Progenitor cell of endocrine pancreas (in vitro differentiated cells): ENCODE measurements around the gene NBEAL2. TPM values are rescaled to one million over a fixed set of nuclear protein-coding genes. Genes with fewer than 3 reads are reported as not detected.

ENCODE experiments used
- DNase-seq: peaks from one replicate; pipeline ENCODE4 v3.0.0; 2021; ENCODE audit warnings: low spot score; ENCODE audit not compliant: unreplicated experiment
- H3K27ac Mint-ChIP-seq: 2 replicates; pipeline ENCODE4 v1.8.0; 2021; ENCODE audit warnings: mild to moderate bottlenecking, moderate library complexity, mixed read lengths
- H3K27me3 Mint-ChIP-seq: 2 replicates; pipeline ENCODE4 v1.8.0; 2021; ENCODE audit warnings: mixed read lengths
- H3K36me3 Mint-ChIP-seq: 2 replicates; pipeline ENCODE4 v1.8.0; 2022; ENCODE audit warnings: mixed read lengths; ENCODE audit not compliant: insufficient read depth
- H3K4me1 Mint-ChIP-seq: 2 replicates; pipeline ENCODE4 v1.8.0; 2021; ENCODE audit warnings: low read depth, mixed read lengths
- H3K4me3 Mint-ChIP-seq: 2 replicates; pipeline ENCODE4 v1.8.0; 2021; ENCODE audit warnings: low read depth, mild to moderate bottlenecking, moderate library complexity, mixed read lengths
- H3K9me3 Mint-ChIP-seq: 2 replicates; pipeline ENCODE4 v1.8.0; 2021; ENCODE audit warnings: low read depth, mixed read lengths
- total RNA-seq: library from RNA; stranded (reverse); gene quantifications from 2 replicates; pipeline ENCODE4 v1.2.1, GENCODE V29; 2021
- TF ChIP-seq, protein P1 (sequence below): fragments of 200-600 bp; sonication (generic); IDR thresholded peaks from one replicate; pipeline ENCODE4 v1.5.0; 2021; ENCODE audit warnings: antibody characterized with exemption, mild to moderate bottlenecking; ENCODE audit not compliant: unreplicated experiment

Gene NBEAL2
- total RNA-seq, 1 donor from 2014 or later: 320 TPM

GRCh38 chr3:47047069-47047468, 67.6 kb downstream of the NBEAL2 start:
- H3K4me1 Mint-ChIP-seq: peaks cover 2% of the 10 kb centered on the region
- H3K9me3 Mint-ChIP-seq: no peaks in the 10 kb centered on the region
- DNase-seq: no peak
- TF ChIP-seq, protein P1, sequence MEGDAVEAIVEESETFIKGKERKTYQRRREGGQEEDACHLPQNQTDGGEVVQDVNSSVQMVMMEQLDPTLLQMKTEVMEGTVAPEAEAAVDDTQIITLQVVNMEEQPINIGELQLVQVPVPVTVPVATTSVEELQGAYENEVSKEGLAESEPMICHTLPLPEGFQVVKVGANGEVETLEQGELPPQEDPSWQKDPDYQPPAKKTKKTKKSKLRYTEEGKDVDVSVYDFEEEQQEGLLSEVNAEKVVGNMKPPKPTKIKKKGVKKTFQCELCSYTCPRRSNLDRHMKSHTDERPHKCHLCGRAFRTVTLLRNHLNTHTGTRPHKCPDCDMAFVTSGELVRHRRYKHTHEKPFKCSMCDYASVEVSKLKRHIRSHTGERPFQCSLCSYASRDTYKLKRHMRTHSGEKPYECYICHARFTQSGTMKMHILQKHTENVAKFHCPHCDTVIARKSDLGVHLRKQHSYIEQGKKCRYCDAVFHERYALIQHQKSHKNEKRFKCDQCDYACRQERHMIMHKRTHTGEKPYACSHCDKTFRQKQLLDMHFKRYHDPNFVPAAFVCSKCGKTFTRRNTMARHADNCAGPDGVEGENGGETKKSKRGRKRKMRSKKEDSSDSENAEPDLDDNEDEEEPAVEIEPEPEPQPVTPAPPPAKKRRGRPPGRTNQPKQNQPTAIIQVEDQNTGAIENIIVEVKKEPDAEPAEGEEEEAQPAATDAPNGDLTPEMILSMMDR: no peak
- H3K4me3 Mint-ChIP-seq: no peak overlapping the region
- peak overlapping the region; percentile 22 for H3K27ac Mint-ChIP-seq
- no peaks in the 10 kb centered on the region for H3K27me3 Mint-ChIP-seq
- H3K36me3 Mint-ChIP-seq: peaks cover 14% of the 10 kb centered on the region

GRCh38 chr3:47047673-47048072, 68.2 kb downstream of the NBEAL2 start:
- no peak overlapping the region for H3K4me3 Mint-ChIP-seq
- H3K27me3 Mint-ChIP-seq: no peaks in the 10 kb centered on the region
- TF ChIP-seq, protein P1: no peak
- peaks cover 4% of the 10 kb centered on the region for H3K4me1 Mint-ChIP-seq
- no peak for DNase-seq
- peak overlapping the region; percentile 22 for H3K27ac Mint-ChIP-seq
- peaks cover 10% of the 10 kb centered on the region for H3K36me3 Mint-ChIP-seq
- no peaks in the 10 kb centered on the region for H3K9me3 Mint-ChIP-seq

DNA sequence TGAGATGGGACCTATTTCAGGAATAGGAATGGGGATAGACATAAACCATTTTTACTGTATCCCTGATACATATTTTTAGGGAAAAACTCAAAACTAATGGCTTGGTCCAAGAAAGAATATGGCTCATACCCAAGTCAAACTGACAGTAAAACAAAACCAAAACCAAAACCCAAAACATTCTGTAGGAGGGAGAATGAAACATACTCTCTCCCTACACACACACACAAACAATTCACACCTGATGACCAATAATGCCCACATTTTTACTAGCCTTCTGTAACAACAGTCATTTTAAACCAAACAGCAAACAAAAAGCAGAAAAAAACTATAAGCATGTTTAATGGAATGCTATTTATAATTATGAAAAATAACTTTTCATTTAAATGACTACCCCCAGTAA, 74.9 kb downstream of the NBEAL2 start:
- no peak for DNase-seq
- Mint-ChIP-seq H3K27ac (no peak overlapping the region), H3K4me3 (no peak overlapping the region), H3K9me3 (no peaks in the 10 kb centered on the region), H3K27me3 (no peaks in the 10 kb centered on the region), H3K36me3 (peaks cover 13% of the 10 kb centered on the region), H3K4me1 (peaks cover 13% of the 10 kb centered on the region)
- TF ChIP-seq, protein P1: no peak

DNA sequence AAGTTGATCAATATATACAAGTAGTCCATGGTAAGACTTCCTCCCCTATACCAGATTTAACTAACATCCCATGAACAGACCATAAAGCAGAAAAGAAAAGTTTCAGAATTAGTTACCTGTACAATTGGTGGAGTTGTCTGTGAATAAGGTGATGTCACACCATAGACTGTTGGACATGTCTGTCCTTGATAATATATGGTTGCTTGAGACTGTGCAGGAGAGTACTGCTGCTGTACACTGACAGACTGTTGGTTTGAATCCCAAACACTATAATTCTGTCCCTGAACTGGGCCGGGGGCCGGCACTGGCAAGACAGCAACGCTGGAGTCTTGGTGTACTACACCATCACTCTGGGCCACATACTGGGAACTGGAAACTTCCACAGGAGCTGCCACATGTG, 77.2 kb downstream of the NBEAL2 start:
- Mint-ChIP-seq H3K27me3 (no peaks in the 10 kb centered on the region), H3K4me3 (no peak overlapping the region), H3K9me3 (no peaks in the 10 kb centered on the region), H3K27ac (peak overlapping the region; percentile 74), H3K36me3 (peaks cover 18% of the 10 kb centered on the region), H3K4me1 (peaks cover 12% of the 10 kb centered on the region)
- TF ChIP-seq, protein P1: no peak
- DNase-seq: no peak

DNA sequence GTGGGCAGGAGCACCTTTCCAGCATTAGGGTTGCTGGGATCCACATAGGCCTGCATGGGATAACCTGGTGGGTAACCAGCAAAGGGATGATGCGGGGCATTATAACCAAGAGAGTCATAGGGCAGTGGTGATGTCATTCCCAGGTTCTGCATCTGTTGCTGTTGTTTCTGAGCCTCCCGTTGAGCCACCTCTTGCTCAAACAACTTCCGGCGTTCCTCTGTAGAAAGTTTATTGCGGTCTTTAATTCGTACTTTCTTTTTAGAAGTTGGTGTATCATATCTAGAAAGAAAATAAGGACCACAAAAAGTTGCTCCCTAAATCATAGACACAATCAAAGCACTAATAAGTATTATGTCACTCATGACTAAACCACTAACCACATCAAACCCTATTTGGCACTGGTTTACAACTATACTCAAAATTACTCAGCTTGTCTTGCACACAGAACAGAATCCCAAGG, 77.8 kb downstream of the NBEAL2 start:
- no peak for DNase-seq
- Mint-ChIP-seq H3K36me3 (peaks cover 21% of the 10 kb centered on the region), H3K4me1 (peaks cover 9% of the 10 kb centered on the region), H3K4me3 (no peak overlapping the region), H3K27ac (peak overlapping the region; percentile 74), H3K27me3 (no peaks in the 10 kb centered on the region), H3K9me3 (no peaks in the 10 kb centered on the region)
- TF ChIP-seq, protein P1: no peak

Other genes with a start within 250 kb of the NBEAL2 start
- gene MYL3, start 116.2 kb upstream of the NBEAL2 start, total RNA-seq: 0.33 TPM in 1 of 2 replicates, not detected in the other
- gene PTH1R, start 101.9 kb upstream of the NBEAL2 start, total RNA-seq: 0.26 and 0.40 TPM in 2 replicates
- gene CCDC12, start 2.9 kb upstream of the NBEAL2 start, total RNA-seq: 62.3 and 64.3 TPM in 2 replicates
- gene SETD2, start 184.4 kb downstream of the NBEAL2 start, total RNA-seq: 71.4 and 73.9 TPM in 2 replicates